GM18526 (cell line): ENCODE measurements around the gene DIDO1.

Experiments used
- POLR2A ChIP-seq: IDR thresholded peaks from 3 replicates; pipeline ENCODE4 v1.6.1; 2011; ENCODE audit not compliant: insufficient read length; ENCODE audit errors: extremely low read depth

The DIDO1 gene

DNA sequence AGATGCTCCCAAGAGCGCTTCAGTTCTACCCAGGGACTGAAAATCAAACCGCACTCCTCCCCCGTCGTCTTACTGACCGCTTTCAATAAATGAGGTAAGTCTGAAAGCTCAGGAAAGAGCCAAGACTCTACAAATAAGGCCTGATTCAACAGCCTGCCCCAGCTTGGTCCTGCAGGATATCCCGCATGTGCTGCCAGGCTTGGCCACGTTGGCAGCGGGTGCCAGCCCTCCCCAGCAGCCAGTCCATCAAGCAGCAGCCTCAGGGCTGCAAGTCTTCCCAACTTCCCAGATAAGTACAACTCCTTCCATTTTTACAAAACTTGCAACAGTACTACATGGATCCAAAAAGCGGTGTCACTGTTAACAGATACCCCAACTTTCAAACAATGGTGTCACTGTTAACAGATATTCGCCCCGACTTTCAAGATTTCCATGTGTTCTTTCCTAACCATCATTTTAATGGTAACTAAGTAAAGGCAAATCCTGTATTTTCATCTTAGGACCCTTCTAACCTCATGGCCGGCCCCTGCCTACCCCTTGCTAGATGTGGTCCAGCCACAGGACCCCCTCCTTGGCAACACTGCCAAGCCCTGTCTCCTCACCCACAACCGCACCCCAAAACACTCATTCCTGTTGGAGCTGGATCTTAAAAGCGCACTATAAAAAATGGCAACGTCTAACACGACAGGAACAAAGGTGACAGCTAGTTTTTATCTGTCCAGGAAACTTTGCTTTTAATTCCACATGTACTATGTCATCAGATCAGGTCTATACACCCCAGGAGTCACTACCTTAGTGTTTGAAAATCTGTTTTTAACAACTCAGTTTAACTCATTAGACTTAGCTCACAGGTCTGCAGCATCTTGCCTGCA lies 28.0 kb downstream of the DIDO1 start:
- no peak for TF ChIP-seq POLR2A

DNA sequence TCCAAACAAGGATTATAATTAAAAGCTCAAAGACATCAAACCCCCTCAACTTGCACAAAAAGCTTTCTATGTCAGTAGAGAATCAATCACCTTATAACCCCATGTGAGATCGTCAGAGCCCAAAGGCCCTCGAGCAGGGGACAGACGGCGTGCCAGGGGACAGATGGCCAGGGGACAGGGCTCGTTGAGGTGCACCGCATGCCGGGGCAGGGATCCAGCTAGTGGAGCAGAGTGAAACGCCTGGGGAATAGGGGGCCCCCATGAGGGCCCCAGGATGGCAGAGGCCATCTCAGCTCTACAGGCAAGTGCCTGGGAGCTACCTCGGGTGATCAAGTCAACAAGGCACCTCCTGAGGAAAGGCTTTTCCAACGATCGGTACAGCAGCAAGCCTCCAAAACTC lies 28.6 kb downstream of the DIDO1 start:
- TF ChIP-seq POLR2A, result no peak

DNA sequence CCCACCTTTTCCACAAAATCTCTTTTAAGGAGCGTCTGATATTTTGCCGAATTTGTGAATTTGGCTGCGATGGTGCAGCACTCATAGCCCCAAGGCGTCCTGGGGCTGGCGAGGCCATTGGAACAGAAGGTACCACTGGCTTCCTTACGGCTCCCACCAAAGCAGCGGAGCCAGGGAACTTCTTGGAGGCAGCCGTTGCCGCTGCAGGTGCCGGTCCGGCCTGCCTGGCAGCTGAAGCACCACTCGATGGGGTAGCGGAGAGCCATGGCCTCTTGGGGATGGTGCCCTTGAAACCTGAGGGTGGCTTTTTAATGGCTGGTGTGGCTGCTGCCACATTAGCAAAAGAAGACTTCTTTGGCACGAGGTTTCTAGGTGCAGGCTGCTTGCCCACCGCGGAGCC lies 29.8 kb downstream of the DIDO1 start:
- no peak for TF ChIP-seq POLR2A

DNA sequence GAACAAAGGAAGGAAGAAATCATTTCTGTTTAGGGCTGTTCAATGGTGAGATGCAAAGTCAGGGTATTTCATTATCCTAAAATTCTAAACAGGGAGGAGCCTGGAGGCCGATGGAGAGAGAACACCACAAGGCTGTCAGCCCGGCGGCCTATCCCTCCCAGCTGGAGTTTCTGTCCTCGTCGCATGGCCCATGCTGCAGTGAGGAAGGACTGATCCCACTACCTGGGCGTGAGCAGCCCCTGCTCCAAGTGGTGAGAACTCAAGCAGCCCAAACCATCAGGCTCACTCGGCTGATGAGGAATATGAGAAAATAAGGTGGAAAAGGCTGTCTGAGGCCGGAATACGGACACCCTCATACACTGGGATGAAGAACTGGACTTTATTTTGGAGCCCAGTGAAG lies 30.8 kb downstream of the DIDO1 start:
- TF ChIP-seq POLR2A, result no peak

- TF ChIP-seq POLR2A, result no peak
Observed at GRCh38 chr20:62894261-62894660, 32.0 kb downstream of the DIDO1 start.

DNA sequence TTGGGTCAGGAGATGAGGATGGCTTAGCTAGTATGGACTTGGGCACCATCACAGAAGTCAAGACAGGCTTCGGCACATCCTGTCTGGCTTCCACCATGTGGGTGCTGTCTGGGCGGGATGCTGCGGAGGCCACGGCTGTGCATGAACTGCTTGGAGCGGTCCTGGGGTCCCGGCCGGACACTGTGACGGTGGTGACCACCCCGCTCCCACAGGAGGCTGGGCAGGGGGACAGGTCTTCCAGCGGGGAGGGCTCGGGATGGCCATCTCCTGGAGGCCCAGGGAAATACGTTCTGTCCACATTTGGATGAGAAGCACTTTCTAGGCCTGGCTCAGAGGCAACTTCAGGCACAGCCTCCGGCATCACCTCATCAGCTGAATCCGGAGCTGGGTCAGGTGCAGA lies 32.6 kb downstream of the DIDO1 start:
- no peak for TF ChIP-seq POLR2A

DNA sequence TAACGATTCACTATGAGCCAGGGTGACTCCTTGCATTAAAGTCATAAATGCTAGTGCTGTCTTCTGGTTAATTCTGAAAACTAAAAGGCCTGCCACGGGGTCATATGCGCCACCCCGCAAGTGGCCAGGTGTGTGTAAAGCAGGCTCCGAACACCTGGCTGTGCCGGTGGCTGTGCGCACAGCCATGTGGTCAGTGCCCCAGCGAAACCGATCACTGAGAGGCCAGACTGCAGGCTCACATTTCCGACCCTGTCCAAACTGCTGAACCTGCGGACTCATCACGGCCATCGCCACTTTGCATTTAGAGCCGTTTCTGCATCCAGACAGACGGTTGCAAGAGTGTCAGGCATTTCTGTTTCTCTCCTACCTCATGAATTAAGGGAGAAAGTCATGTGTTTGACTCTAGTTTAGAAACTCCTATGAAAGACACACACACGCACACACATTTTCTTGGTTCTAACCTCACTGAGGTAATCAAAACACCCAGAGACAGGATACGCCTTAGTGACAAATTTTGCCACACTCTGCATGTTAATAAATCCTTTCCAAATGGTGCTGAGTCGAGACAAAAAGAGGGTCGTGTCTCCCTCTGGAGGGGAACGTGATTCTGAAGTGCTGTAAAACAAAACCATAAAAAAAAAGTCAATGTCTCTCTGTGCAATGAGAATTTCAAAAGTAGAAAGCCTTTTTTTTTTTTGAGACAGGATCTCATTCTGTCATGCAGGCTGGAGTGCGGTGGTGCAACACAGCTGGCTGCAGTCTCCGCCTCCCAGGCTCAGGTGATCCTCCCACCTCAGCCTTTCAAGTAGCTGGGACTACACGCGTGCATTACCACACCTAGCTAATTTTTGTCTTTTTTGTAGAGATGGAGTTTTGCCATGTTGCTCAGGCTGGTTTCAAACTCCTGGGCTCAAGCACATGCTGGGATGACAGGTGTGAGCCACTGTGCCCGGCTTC lies 33.7 kb downstream of the DIDO1 start:
- TF ChIP-seq POLR2A, result no peak

DNA sequence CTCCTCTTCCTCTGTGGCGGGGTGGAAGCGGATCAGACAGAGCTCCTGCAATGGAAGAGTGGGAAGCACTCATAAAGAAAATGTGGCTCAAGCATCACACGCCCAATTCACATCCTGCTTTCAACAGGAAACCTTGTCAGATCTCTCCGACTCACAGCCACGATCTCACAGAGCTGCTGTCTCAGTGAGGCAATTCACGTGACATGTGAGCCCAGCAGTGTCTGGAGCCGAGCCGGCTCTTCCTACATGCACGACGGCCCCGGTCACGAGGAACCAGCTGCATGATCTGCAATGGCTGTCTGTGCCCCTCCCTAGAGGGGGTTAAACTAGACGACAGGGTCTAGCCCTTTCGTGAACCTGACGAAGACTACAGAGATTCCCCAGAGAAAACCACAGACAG lies 35.2 kb downstream of the DIDO1 start:
- TF ChIP-seq POLR2A, result no peak

GRCh38 chr20:62890444-62890843 lies 35.9 kb downstream of the DIDO1 start:
- no peak for TF ChIP-seq POLR2A

DNA sequence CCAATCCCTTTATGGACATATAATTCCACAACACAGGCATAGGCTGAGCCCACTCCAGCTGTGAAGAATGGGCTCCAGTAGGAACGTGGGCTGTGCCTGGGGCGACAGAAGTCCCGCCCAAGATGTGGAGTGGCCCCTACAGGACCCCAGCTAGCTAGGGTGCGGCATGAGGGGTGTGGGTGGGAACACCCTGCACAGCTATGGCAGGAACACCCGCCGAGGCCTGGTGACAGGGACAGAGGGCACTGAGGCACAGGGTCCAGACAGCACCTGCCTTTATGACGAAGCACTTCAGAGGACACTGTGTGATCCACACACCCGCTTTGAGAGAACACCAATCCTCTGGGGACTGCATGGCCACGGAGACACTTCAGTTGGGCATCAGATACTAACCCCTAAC lies 36.4 kb downstream of the DIDO1 start:
- no peak for TF ChIP-seq POLR2A

GRCh38 chr20:62889411-62889810 lies 36.9 kb downstream of the DIDO1 start:
- no peak for TF ChIP-seq POLR2A

- no peak for TF ChIP-seq POLR2A
Observed at GRCh38 chr20:62888910-62889309, 37.4 kb downstream of the DIDO1 start.

GRCh38 chr20:62888406-62888805 lies 37.9 kb downstream of the DIDO1 start:
- TF ChIP-seq POLR2A, result no peak

DNA sequence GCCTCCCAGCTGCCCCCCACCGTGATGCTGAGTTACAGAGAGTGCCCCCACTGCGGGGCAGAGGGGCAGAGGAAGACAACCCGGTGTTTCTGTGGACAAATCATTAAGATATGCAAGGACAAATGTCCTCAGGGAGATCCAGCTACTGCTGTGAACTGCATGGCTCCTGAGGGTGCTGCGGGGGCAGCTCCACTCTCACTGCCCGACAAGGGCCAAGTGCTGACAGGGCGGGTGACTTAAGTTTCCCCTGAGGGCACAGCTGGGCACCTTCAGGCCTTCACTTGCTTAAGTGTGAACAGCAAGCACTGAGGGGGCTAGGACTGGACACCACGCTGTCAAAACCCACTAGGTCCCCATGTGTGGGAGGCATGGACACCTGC lies 38.5 kb downstream of the DIDO1 start:
- TF ChIP-seq POLR2A, result no peak

- no peak for TF ChIP-seq POLR2A
Observed at GRCh38 chr20:62887152-62887859, 39.0 kb downstream of the DIDO1 start.
